HCEC 1CT (cell line): ENCODE data around the gene MUSK.
"Not testable (repeated sequence)": the region's sequence is repeated elsewhere in the genome, so short reads cannot be mapped to it uniquely, and the experiment has no call there.

Source experiments
- DNase-seq: peaks from one replicate; pipeline ENCODE4 v3.0.0-alpha.2; 2017

The MUSK gene

GRCh38 chr9:110763568-110763967 is 95.0 kb downstream of the MUSK start:
- DNase-seq: no peak

GRCh38 chr9:110764006-110764405 is 95.4 kb downstream of the MUSK start:
- DNase-seq: no peak

- no peak for DNase-seq
Observed at GRCh38 chr9:110765926-110766325, 97.3 kb downstream of the MUSK start.

GRCh38 chr9:110767559-110768063 is 99.0 kb downstream of the MUSK start:
- peak; percentile 64 for DNase-seq

GRCh38 chr9:110768886-110769285 is 100.3 kb downstream of the MUSK start:
- DNase-seq: no peak

GRCh38 chr9:110769667-110770066 is 101.1 kb downstream of the MUSK start:
- peak; percentile 63 for DNase-seq

GRCh38 chr9:110775724-110776123 is 107.1 kb downstream of the MUSK start:
- DNase-seq: no peak

- DNase-seq: no peak
Observed at GRCh38 chr9:110776221-110776620, 107.6 kb downstream of the MUSK start.

- DNase-seq: peak; percentile 64
Observed at GRCh38 chr9:110777196-110777875, 108.7 kb downstream of the MUSK start.

- DNase-seq: peak; percentile 62
Observed at GRCh38 chr9:110777876-110778215, 109.3 kb downstream of the MUSK start.

GRCh38 chr9:110782701-110783100 is 114.1 kb downstream of the MUSK start:
- DNase-seq: peak; percentile 37

GRCh38 chr9:110784309-110784708 is 115.7 kb downstream of the MUSK start:
- DNase-seq: no peak

GRCh38 chr9:110785166-110785565 is 116.6 kb downstream of the MUSK start:
- no peak for DNase-seq

GRCh38 chr9:110788396-110788795 is 119.8 kb downstream of the MUSK start:
- not testable (repeated sequence) for DNase-seq

GRCh38 chr9:110788871-110789270 is 120.3 kb downstream of the MUSK start:
- no peak for DNase-seq

GRCh38 chr9:110797611-110798010 is 129.0 kb downstream of the MUSK start:
- DNase-seq: peak; percentile 95

GRCh38 chr9:110799396-110799795 is 130.8 kb downstream of the MUSK start:
- DNase-seq: peak; percentile 52

- no peak for DNase-seq
Observed at GRCh38 chr9:110801426-110801825, 132.8 kb downstream of the MUSK start.

- peak; percentile 75 for DNase-seq
Observed at GRCh38 chr9:110802416-110803035, 133.9 kb downstream of the MUSK start.

- DNase-seq: no peak
Observed at GRCh38 chr9:110807956-110808598, 139.5 kb downstream of the MUSK start.

GRCh38 chr9:110808599-110808980 is 140.0 kb downstream of the MUSK start:
- no peak for DNase-seq

- DNase-seq: no peak
Observed at GRCh38 chr9:110809038-110809595, 140.5 kb downstream of the MUSK start.

- DNase-seq: no peak
Observed at GRCh38 chr9:110810262-110810976, 141.8 kb downstream of the MUSK start.
